GM12878 (cell line): ENCODE data around the gene PSMG3. TPM values are rescaled to one million over a fixed set of nuclear protein-coding genes. Genes with fewer than 3 reads are reported as not detected.

ENCODE experiments used
- ASH2L ChIP-seq: fragments of 300-600, 200-600 bp; sonication (generic); IDR thresholded peaks from 2 replicates; pipeline ENCODE4 v1.6.1; 2017; ENCODE audit warnings: low read depth, mild to moderate bottlenecking, borderline replicate concordance
- BCL11A ChIP-seq: IDR thresholded peaks from 2 replicates; pipeline ENCODE4 v1.6.1; 2011; ENCODE audit warnings: low read depth, low read length
- BRCA1 ChIP-seq: IDR thresholded peaks from 2 replicates; pipeline ENCODE4 v1.6.1; 2011; ENCODE audit warnings: low read depth, low read length, improper control_type of control experiment
- CBX5 ChIP-seq: sonication (generic); IDR thresholded peaks from 2 replicates; pipeline ENCODE4 v1.6.1; 2016; ENCODE audit warnings: low read depth, moderate library complexity, mild to moderate bottlenecking, inconsistent platforms
- CHD4 ChIP-seq: fragments of 200-600 bp; sonication (generic); IDR thresholded peaks from 2 replicates; pipeline ENCODE4 v1.6.1; 2016; ENCODE audit warnings: mild to moderate bottlenecking
- EP300 ChIP-seq, 2 experiments: fragments of 150-350 bp in 1 of 2; IDR thresholded peaks; 2 replicates each; pipeline ENCODE4 v1.6.1; 2011 to 2012; ENCODE audit warnings: low read depth in 2 of 2, low read length in 2 of 2, borderline replicate concordance in 1 of 2, improper control_type of control experiment in 1 of 2, inconsistent platforms in 1 of 2; ENCODE audit not compliant: control insufficient read depth in 1 of 2
- ESRRA ChIP-seq: IDR thresholded peaks from 2 replicates; pipeline ENCODE4 v1.6.1; 2012; ENCODE audit warnings: mild to moderate bottlenecking, low read length, improper control_type of control experiment
- ETV6 ChIP-seq, 2 experiments: fragments of 450-650 bp in 1 of 2; IDR thresholded peaks in 1 of 2; conservative IDR thresholded peaks in 1 of 2; 2 replicates each; pipeline ENCODE4 v1.6.1; 2014; ENCODE audit warnings: antibody characterized with exemption in 1 of 2, borderline replicate concordance in 1 of 2, low read depth in 1 of 2, mild to moderate bottlenecking in 1 of 2, moderate library complexity in 1 of 2
- FOS ChIP-seq: IDR thresholded peaks from 3 replicates; pipeline ENCODE4 v1.6.1; 2011; ENCODE audit warnings: borderline replicate concordance; ENCODE audit not compliant: insufficient read length; ENCODE audit errors: extremely low read depth
- GATAD2B ChIP-seq: fragments of 450-650 bp; conservative IDR thresholded peaks from 2 replicates; pipeline ENCODE4 v1.6.1; 2017; ENCODE audit warnings: low read depth, mild to moderate bottlenecking, moderate library complexity
- HDAC2 ChIP-seq: fragments of 200-600 bp; sonication (generic); IDR thresholded peaks from 2 replicates; pipeline ENCODE4 v1.6.1; 2017
- HDGF ChIP-seq: fragments of 450-650 bp; IDR thresholded peaks from 2 replicates; pipeline ENCODE4 v1.6.1; 2016; ENCODE audit warnings: antibody characterized with exemption
- HSF1 ChIP-seq: fragments of 150-350 bp; IDR thresholded peaks from 2 replicates; pipeline ENCODE4 v1.6.1; 2014; ENCODE audit warnings: mild to moderate bottlenecking, low read depth, low read length
- JUND ChIP-seq: IDR thresholded peaks from 2 replicates; pipeline ENCODE4 v1.6.1; 2012; ENCODE audit warnings: low read depth, mild to moderate bottlenecking, low read length, improper control_type of control experiment, moderate library complexity
- MXI1 ChIP-seq: fragments of 150-350 bp; IDR thresholded peaks from 2 replicates; pipeline ENCODE4 v1.6.1; 2011; ENCODE audit warnings: low read depth, mild to moderate bottlenecking, inconsistent platforms, low read length, improper control_type of control experiment
- PAX5 ChIP-seq: IDR thresholded peaks from 2 replicates; pipeline ENCODE4 v1.6.1; 2011; ENCODE audit warnings: low read depth, low read length, borderline replicate concordance
- POLR2A ChIP-seq: IDR thresholded peaks from 2 replicates; pipeline ENCODE4 v1.6.1; 2011; ENCODE audit warnings: low read depth, mild to moderate bottlenecking, low read length
- POLR2AphosphoS5 ChIP-seq: IDR thresholded peaks from 2 replicates; pipeline ENCODE4 v1.6.1; 2011; ENCODE audit warnings: mild to moderate bottlenecking, low read length, inconsistent platforms
- PRDM15 ChIP-seq: fragments of 450-650 bp; formaldehyde crosslinking; IDR thresholded peaks from 2 replicates; pipeline ENCODE4 v1.4.0; 2020; ENCODE audit warnings: mild to moderate bottlenecking, moderate library complexity
- RCOR1 ChIP-seq: conservative IDR thresholded peaks from 2 replicates; pipeline ENCODE4 v1.6.1; 2012; ENCODE audit warnings: low read depth, low read length, improper control_type of control experiment
- RELA ChIP-seq: fragments of 450-650 bp; IDR thresholded peaks from 2 replicates; pipeline ENCODE4 v1.8.0; 2014; ENCODE audit warnings: borderline replicate concordance; ENCODE audit not compliant: partially characterized antibody
- RUNX3 ChIP-seq: IDR thresholded peaks from 2 replicates; pipeline ENCODE4 v1.6.1; 2012; ENCODE audit warnings: low read length, inconsistent platforms
- SMC3 ChIP-seq: IDR thresholded peaks from 2 replicates; pipeline ENCODE4 v1.6.1; 2011; ENCODE audit warnings: low read length, improper control_type of control experiment, borderline replicate concordance
- SREBF2 ChIP-seq: IDR thresholded peaks from 2 replicates; pipeline ENCODE4 v1.6.1; 2012; ENCODE audit warnings: mild to moderate bottlenecking, low read length
- polyA plus RNA-seq, 11 experiments: library from polyadenylated mRNA; depleted of rRNA in 4 of 11; unstranded in 6 of 11; stranded (reverse) in 5 of 11; fragments of >200 nt; fragmentation: Nextera tagmentation in 4 of 11; fragmentation: Illumina TruSeq in 1 of 11; extraction: Ambion mirVana in 4 of 11; extraction: Trizol in 1 of 11; gene quantifications; 1 replicate in 1 of 11; 2 replicates in 10 of 11; pipeline versions ENCODE4 v1.2.1 to v1.2.3, GENCODE V29; 2011 to 2016; ENCODE audit warnings: inconsistent platforms in 2 of 11, missing spikeins in 2 of 11, low read depth in 1 of 11
- total RNA-seq, 4 experiments: library from RNA; depleted of rRNA in 3 of 4; stranded (reverse); fragments of >200 nt in 3 of 4; fragmentation: Illumina TruSeq in 1 of 4; extraction: Trizol in 1 of 4; gene quantifications; 2 replicates each; pipeline versions ENCODE4 v1.2.1 to v1.2.3, GENCODE V29; 2013 to 2021

PSMG3 gene
- total and polyA plus RNA-seq, 10 of the 15 experiments (the other 5 are each of a cell fraction or from before 2014, with no cell fraction given) = 23.9 to 115 (median 60.6) TPM

- TF ChIP-seq BRCA1 (no peak), ASH2L (no peak), JUND (no peak), BCL11A (no peak), HSF1 (no peak), FOS (no peak), CHD4 (no peak), RCOR1 (no peak), SMC3 (no peak), RUNX3 (no peak), ETV6 (conservative IDR thresholded peaks at IDR 0.05 in 1 of 2, IDR thresholded peaks at IDR 0.05 in 1 of 2; ENCODE audit: borderline replicate concordance in 1 of 2, low read depth in 1 of 2) (no peak), SREBF2 (no peak), HDAC2 (no peak), EP300 (IDR thresholded peaks at IDR 0.05; ENCODE audit: borderline replicate concordance in 1 of 2, control insufficient read depth in 1 of 2, low read depth in 2 of 2, low read length in 2 of 2) (no peak), RELA (no peak), ESRRA (no peak), MXI1 (no peak), CBX5 (no peak), GATAD2B (peak; percentile 83; the same call in 1 of the 2 replicates), HDGF (no peak), POLR2AphosphoS5 (no peak), POLR2A (peak; percentile 59), PRDM15 (no peak), PAX5 (no peak)
Observed at GRCh38 chr7:1531263-1531978, 38.4 kb downstream of the PSMG3 start (continued).
